Activated CD8-positive, alpha-beta memory T cell treated with anti-CD3 and anti-CD28 coated beads for 1 hour (primary cell): Measurements from ENCODE around the gene DHCR24.
"Not testable (repeated sequence)": the region's sequence is repeated elsewhere in the genome, so short reads cannot be mapped to it uniquely, and the experiment has no call there.

ENCODE experiments used
- DNase-seq, 2 donors: peaks; one replicate each; pipeline ENCODE4 v3.0.0-alpha.2; 2020; ENCODE audit warnings: low read depth in 1 of 2; ENCODE audit errors: extremely low read depth in 1 of 2

DHCR24 gene

GRCh38 chr1:54886724-54887664 lies at the start of gene DHCR24:
DHCR24 (minus strand) TSS chr1:54887195; CDS start chr1:54887119, 76 bp downstream.
- peak in 1 of 2 donors; percentile 49 for DNase-seq

GRCh38 chr1:54936791-54937190 lies 49.8 kb upstream of the DHCR24 start:
- DNase-seq: no peak

GRCh38 chr1:54934869-54935268 lies 47.9 kb upstream of the DHCR24 start:
- DNase-seq: no peak

- not testable (repeated sequence) for DNase-seq
Measured at GRCh38 chr1:54934081-54934480, 47.1 kb upstream of the DHCR24 start.

GRCh38 chr1:54931275-54931840 lies 44.4 kb upstream of the DHCR24 start:
- no peak for DNase-seq

- no peak for DNase-seq
Measured at GRCh38 chr1:54929700-54930099, 42.7 kb upstream of the DHCR24 start.

- no peak for DNase-seq
Measured at GRCh38 chr1:54928327-54928726, 41.3 kb upstream of the DHCR24 start.

GRCh38 chr1:54927472-54928240 lies 40.7 kb upstream of the DHCR24 start:
- DNase-seq: no peak

GRCh38 chr1:54926970-54927369 lies 40.0 kb upstream of the DHCR24 start:
- DNase-seq: no peak

GRCh38 chr1:54922921-54923421 lies 36.0 kb upstream of the DHCR24 start:
- DNase-seq: no peak

GRCh38 chr1:54922040-54922761 lies 35.2 kb upstream of the DHCR24 start:
- DNase-seq: no peak

- DNase-seq: no peak
Measured at GRCh38 chr1:54919367-54920359, 32.7 kb upstream of the DHCR24 start.

GRCh38 chr1:54911076-54911475 lies 24.1 kb upstream of the DHCR24 start:
- DNase-seq: not testable (repeated sequence)

- no peak for DNase-seq
Measured at GRCh38 chr1:54906586-54906985, 19.6 kb upstream of the DHCR24 start.

- DNase-seq: no peak
Measured at GRCh38 chr1:54904476-54905048, 17.6 kb upstream of the DHCR24 start.

- DNase-seq: no peak
Measured at GRCh38 chr1:54894271-54894670, 7.3 kb upstream of the DHCR24 start.

GRCh38 chr1:54892586-54892985 lies 5.6 kb upstream of the DHCR24 start:
- DNase-seq: no peak

- DNase-seq: no peak
Measured at GRCh38 chr1:54889132-54889725, 2.2 kb upstream of the DHCR24 start.
